ENCODE results near the gene DYNC2H1.

DNA sequence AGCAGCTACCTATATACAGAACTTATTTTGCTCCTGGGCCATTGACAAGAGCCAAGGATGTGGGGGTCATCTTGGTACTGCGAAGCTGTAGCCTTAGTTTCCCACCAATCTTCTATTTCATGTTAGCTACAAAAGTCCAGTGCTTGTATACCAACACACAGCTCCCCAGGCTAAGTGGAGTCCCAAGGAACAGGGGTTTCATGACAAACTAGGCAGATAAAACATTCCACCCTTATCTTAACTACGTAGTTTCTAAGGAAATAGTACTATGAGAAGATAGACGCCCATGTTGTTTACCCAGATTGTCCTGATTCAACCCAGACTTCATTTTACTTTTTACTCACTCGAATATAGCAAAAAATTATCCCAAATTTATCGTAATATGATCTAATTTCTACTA lies 218.5 kb downstream of the DYNC2H1 start:
- TF ChIP-seq, protein P1, sequence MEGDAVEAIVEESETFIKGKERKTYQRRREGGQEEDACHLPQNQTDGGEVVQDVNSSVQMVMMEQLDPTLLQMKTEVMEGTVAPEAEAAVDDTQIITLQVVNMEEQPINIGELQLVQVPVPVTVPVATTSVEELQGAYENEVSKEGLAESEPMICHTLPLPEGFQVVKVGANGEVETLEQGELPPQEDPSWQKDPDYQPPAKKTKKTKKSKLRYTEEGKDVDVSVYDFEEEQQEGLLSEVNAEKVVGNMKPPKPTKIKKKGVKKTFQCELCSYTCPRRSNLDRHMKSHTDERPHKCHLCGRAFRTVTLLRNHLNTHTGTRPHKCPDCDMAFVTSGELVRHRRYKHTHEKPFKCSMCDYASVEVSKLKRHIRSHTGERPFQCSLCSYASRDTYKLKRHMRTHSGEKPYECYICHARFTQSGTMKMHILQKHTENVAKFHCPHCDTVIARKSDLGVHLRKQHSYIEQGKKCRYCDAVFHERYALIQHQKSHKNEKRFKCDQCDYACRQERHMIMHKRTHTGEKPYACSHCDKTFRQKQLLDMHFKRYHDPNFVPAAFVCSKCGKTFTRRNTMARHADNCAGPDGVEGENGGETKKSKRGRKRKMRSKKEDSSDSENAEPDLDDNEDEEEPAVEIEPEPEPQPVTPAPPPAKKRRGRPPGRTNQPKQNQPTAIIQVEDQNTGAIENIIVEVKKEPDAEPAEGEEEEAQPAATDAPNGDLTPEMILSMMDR (IDR thresholded peaks at IDR 0.05), result no peak
- no peak for TF ChIP-seq POLR2AphosphoS5 (IDR thresholded peaks at IDR 0.05; ENCODE audit: low read depth, low read length)
- TF ChIP-seq SIN3A (IDR thresholded peaks at IDR 0.05; ENCODE audit: borderline replicate concordance, insufficient read depth, low read depth, low read length), result no peak

Measured in Panc1 (cell line).